ENCODE data around the gene ZNF652. TPM values are rescaled to one million over a fixed set of nuclear protein-coding genes. Genes with fewer than 3 reads are reported as not detected.

The ZNF652 gene
- total RNA-seq, 4 donors from 2014 or later = 36.5 to 56.1 (median 42.5) TPM

GRCh38 chr17:49404906-49405305 is 42.9 kb upstream of the ZNF652 start:
- no peak for DNase-seq
- Histone ChIP-seq H3K4me1 (peaks cover 0 to 13% (median 4%) of the 10 kb centered on the region in 4 donors), H3K27ac (peak overlapping the region in 3 of 4 donors; percentile 38 to 76 (median 75)), H3K36me3 (peaks cover 0 to 53% (median 0%) of the 10 kb centered on the region in 3 donors), H3K27me3 (no peaks in the 10 kb centered on the region), H3K9me3 (no peaks in the 10 kb centered on the region), H3K4me3 (no peak overlapping the region)
- TF ChIP-seq POLR2A (IDR thresholded peaks at IDR 0.05) (no peak), CTCF (IDR thresholded peaks at IDR 0.05) (no peak)

DNA sequence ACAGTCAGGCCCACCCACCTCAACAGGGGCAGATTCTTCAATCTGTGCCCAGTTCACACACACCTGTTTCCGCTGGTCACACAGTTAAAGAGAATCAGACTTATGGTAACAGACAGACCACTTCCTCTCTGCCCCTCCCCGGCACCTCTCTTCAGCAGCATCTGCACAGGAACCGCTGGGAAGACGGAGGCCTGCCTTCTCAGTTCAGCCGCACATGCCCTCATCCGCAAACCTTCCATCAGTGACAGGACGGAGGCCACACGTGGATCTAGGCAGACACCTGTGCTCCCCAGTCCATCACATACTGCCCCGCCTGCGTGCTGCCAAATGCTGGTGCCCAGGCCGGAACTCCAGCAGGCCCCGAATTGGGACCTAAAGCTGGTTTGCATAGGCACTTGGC is 42.3 kb upstream of the ZNF652 start:
- Histone ChIP-seq H3K27ac (peak overlapping the region; percentile 35 to 76 (median 56)), H3K4me3 (no peak overlapping the region), H3K36me3 (peaks cover 0 to 48% (median 0%) of the 10 kb centered on the region in 3 donors)

DNA sequence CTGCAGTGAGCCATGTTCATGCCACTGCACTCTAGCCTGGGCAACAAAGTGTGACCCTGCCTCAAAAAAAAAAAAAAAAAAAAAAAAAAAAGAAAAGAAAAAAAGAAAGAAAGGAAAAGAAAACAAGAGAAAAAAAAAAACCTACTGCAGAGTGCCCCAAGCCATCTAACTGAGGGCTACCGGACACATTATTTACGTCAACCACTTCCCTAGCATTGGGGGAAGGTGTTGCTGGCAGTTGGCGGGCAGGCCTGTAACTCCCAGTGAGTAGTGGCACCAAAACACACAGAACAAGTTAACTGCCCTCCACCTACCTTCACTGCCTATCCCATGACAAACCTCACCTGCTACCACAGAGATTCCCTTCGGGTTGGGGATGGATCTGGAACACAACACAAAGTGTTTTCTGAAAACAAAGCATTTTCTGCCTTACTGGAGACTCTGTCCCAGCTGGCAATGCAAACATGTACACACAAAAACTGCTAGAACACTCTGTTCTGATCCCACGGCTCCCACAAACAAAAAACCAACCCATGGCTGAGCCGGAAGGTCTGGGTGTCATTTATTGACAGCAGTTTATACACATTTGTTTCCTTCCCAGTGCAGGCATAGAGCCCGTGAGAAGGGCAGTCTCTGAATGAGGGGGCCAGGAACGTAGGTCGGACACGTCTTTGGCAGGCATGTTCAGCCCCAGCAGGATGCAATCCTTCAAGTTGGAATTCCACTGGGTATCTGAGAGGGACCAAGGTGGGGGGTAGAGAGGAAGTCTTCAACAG is 41.7 kb upstream of the ZNF652 start:
- no peak overlapping the region for H3K4me3 ChIP-seq
- H3K9me3 ChIP-seq = no peaks in the 10 kb centered on the region
- no peak for TF ChIP-seq POLR2A (IDR thresholded peaks at IDR 0.05)
- no peak for TF ChIP-seq CTCF (IDR thresholded peaks at IDR 0.05)
- peak overlapping the region; percentile 35 to 76 (median 56) for H3K27ac ChIP-seq
- H3K36me3 ChIP-seq = peaks cover 0 to 42% (median 0%) of the 10 kb centered on the region in 3 donors
- peak in 2 of 3 donors; percentile 54 to 65 for DNase-seq
- H3K27me3 ChIP-seq = no peaks in the 10 kb centered on the region
- H3K4me1 ChIP-seq = peaks cover 0 to 13% (median 4%) of the 10 kb centered on the region in 4 donors

More for the DNA sequence above, 42.3 kb upstream of the ZNF652 start:
- peaks cover 0 to 13% (median 4%) of the 10 kb centered on the region in 4 donors for H3K4me1 ChIP-seq
- no peak for TF ChIP-seq POLR2A (IDR thresholded peaks at IDR 0.05)
- no peak for TF ChIP-seq CTCF (IDR thresholded peaks at IDR 0.05)
- no peaks in the 10 kb centered on the region for H3K27me3 ChIP-seq
- peak in 2 of 3 donors; percentile 84 to 86 for DNase-seq
- no peaks in the 10 kb centered on the region for H3K9me3 ChIP-seq

DNA sequence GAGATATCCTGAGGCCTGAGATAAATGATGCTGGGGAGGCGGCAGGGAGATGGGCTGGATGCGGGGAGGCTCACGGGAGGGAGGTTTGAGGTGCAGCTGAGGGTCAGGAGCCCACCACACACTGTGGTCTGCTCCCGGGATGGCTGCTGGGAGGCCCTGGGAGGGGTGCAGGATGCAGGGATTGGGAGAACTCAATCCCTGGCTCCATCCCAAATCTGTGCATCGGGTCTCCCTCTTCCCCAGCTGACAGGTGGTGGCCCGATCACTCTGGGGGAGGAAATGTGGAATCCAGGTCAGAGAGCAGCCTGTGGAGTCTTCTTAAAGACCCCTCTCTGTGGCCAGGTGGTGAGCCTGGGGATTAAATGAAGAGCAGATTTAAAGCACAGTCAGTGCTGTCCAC is 40.7 kb upstream of the ZNF652 start:
- TF ChIP-seq POLR2A (IDR thresholded peaks at IDR 0.05) (no peak), CTCF (IDR thresholded peaks at IDR 0.05) (no peak)
- Histone ChIP-seq H3K4me1 (peaks cover 0 to 7% (median 0%) of the 10 kb centered on the region in 4 donors), H3K27me3 (no peaks in the 10 kb centered on the region), H3K27ac (peak overlapping the region in 2 of 4 donors; percentile 75 to 76), H3K9me3 (no peaks in the 10 kb centered on the region), H3K36me3 (peaks cover 0 to 38% (median 0%) of the 10 kb centered on the region in 3 donors), H3K4me3 (no peak overlapping the region)
- DNase-seq = no peak

GRCh38 chr17:49401971-49402611 is 40.0 kb upstream of the ZNF652 start:
- H3K9me3 ChIP-seq = no peaks in the 10 kb centered on the region
- peak overlapping the region in 1 of 4 donors; percentile 76 for H3K27ac ChIP-seq
- TF ChIP-seq POLR2A (IDR thresholded peaks at IDR 0.05) (no peak), CTCF (IDR thresholded peaks at IDR 0.05) (no peak)
- H3K36me3 ChIP-seq = peaks cover 0 to 34% (median 0%) of the 10 kb centered on the region in 3 donors
- peaks cover 0 to 7% (median 0%) of the 10 kb centered on the region in 4 donors for H3K4me1 ChIP-seq
- DNase-seq = no peak
- H3K4me3 ChIP-seq = no peak overlapping the region
- no peaks in the 10 kb centered on the region for H3K27me3 ChIP-seq

Data from Peyer's patch (tissue), 4 donors.